Panc1 (cell line): ENCODE measurements around the gene CXCL17. TPM values are rescaled to one million over a fixed set of nuclear protein-coding genes. Genes with fewer than 3 reads are reported as not detected.

Experiments used
- total RNA-seq: library from RNA; stranded (reverse); gene quantifications from one replicate; pipeline ENCODE4 v1.2.1, GENCODE V29; 2021; ENCODE audit not compliant: unreplicated experiment

CXCL17 gene
- total RNA-seq, 1 experiment from 2014 or later: not detected

Other genes with a start within 250 kb of the CXCL17 start
- gene DEDD2, start 225.3 kb downstream of the CXCL17 start, total RNA-seq: 13.2 TPM
- 10.5 TPM for gene ZNF526, start 222.6 kb downstream of the CXCL17 start, total RNA-seq
- 46.0 TPM for gene GSK3A, start 200.3 kb downstream of the CXCL17 start, total RNA-seq
- 85.7 TPM for gene ERF, start 187.8 kb downstream of the CXCL17 start, total RNA-seq
- 67.4 TPM for gene CIC, start 173.7 kb downstream of the CXCL17 start, total RNA-seq
- gene PRR19, start 140.8 kb downstream of the CXCL17 start, total RNA-seq: 2.1 TPM
- gene PAFAH1B3, start 140.3 kb downstream of the CXCL17 start, total RNA-seq: 92.2 TPM
- gene TMEM145, start 129.6 kb downstream of the CXCL17 start, total RNA-seq: 3.0 TPM
- 14.2 TPM for gene MEGF8, start 117.3 kb downstream of the CXCL17 start, total RNA-seq
- gene CNFN, start 52.6 kb downstream of the CXCL17 start, total RNA-seq: 4.6 TPM
- 3.4 TPM for gene LIPE, start 15.6 kb downstream of the CXCL17 start, total RNA-seq
- 2.4 TPM for gene CEACAM1, start 85.5 kb upstream of the CXCL17 start, total RNA-seq
- not detected for gene CEACAM8, start 152.0 kb upstream of the CXCL17 start, total RNA-seq